Adrenal gland (tissue), 12 donors: ENCODE data around the gene HSD17B12. TPM values are rescaled to one million over a fixed set of nuclear protein-coding genes. Genes with fewer than 3 reads are reported as not detected.

Experiments used
- DNase-seq, 7 donors: peaks; one replicate each; pipeline ENCODE4 v3.0.0-alpha.2; 2019 to 2020
- H3K27ac ChIP-seq, 5 donors: fragments of 200-600 bp; sonication (generic) in 4 of 5; 1 replicate in 3 of 5; 2 replicates in 2 of 5; pipeline versions ENCODE4 v1.5.1 to v1.8.0; 2016 to 2020; ENCODE audit warnings: mild to moderate bottlenecking in 1 of 5
- H3K27me3 ChIP-seq: fragments of 200-600 bp; 2 replicates; pipeline ENCODE4 v1.8.0; 2021
- H3K36me3 ChIP-seq, 2 donors: fragments of 200-600 bp; replicated peaks in 1 of 2; 1 replicate in 1 of 2; 2 replicates in 1 of 2; pipeline versions ENCODE4 v1.5.1 to v1.8.0; 2018 to 2022
- H3K4me1 ChIP-seq, 2 donors: fragments of 200-600 bp; replicated peaks in 1 of 2; 1 replicate in 1 of 2; 2 replicates in 1 of 2; pipeline versions ENCODE4 v1.5.1 to v1.8.0; 2018 to 2021
- H3K4me3 ChIP-seq, 4 donors: fragments of 200-600 bp; sonication (generic) in 3 of 4; one replicate each; pipeline ENCODE4 v1.5.1; 2016 to 2018
- H3K9me3 ChIP-seq, 3 donors: fragments of 200-600 bp; sonication (generic) in 1 of 3; replicated peaks in 1 of 3; 1 replicate in 2 of 3; 2 replicates in 1 of 3; pipeline versions ENCODE4 v1.5.1 to v1.8.0; 2016 to 2021
- POLR2A ChIP-seq, 2 donors: fragments of 450-650 bp; IDR thresholded peaks; one replicate each; pipeline ENCODE4 v1.6.1; 2017; ENCODE audit warnings: antibody characterized with exemption in 2 of 2, mild to moderate bottlenecking in 2 of 2, moderate library complexity in 1 of 2
- WGBS, 4 donors: extraction: QIAGEN DNeasy Blood & Tissue Kit in 2 of 4; methylation state at CpG; one replicate each; pipeline versions ENCODE4 v1.1.5 to v1.1.7; 2013 to 2017; 5-methylcytosine and 5-hydroxymethylcytosine counted together
- intact Hi-C, 2 donors: fragments of 100-400 bp; cut with DNase I; formaldehyde crosslinking; loops; one replicate each; pipeline versions ENCODE4 v1.14.1 to v1.15.0; 2022 to 2023
- polyA plus RNA-seq, 3 donors: library from polyadenylated mRNA; stranded (reverse); fragments of 200-250 nt in 2 of 3; fragments of 350-450 nt in 1 of 3; fragmentation: Illumina TruSeq in 1 of 3; extraction: RNeasy Lipid Tissue Mini Kit (QIAGEN cat#74804) in 1 of 3; gene quantifications; one replicate each; pipeline ENCODE4 v1.2.3, GENCODE V29; 2013 to 2014
- total RNA-seq, 9 donors: library from RNA; depleted of rRNA in 4 of 9; stranded (reverse); fragments of >200 nt in 4 of 9; fragments of 120-200 nt in 1 of 9; fragmentation: NEBNext Ultra II Directional in 1 of 9; extraction: Animal tissue kit (Norgen Biotek cat#: 25700) in 1 of 9; gene quantifications; one replicate each; pipeline versions ENCODE4 v1.1.0 to v1.2.4, GENCODE V29; 2013 to 2023
- TF ChIP-seq, protein P1 (sequence below), 6 experiments: fragments of 450-650 bp in 4 of 6; fragments of 200-600 bp in 2 of 6; sonication (generic) in 1 of 6; IDR thresholded peaks; 1 replicate in 5 of 6; 2 replicates in 1 of 6; pipeline versions ENCODE4 v1.5.1 to v1.8.0; 2016 to 2021; ENCODE audit warnings: antibody characterized with exemption in 6 of 6, mild to moderate bottlenecking in 2 of 6, moderate library complexity in 1 of 6
- donor health status: healthy with polysubstance abuse.
- donor health status: Bipolar disorder and iron deficiency.
- donor health status: DM: yes; HTN: yes; CAD: no.
- donor health status: DM: no; HTN: no; CAD: no.
- donor health status: DM: no; HTN: no; CAD: no.
- donor health status: DM: yes; HTN: yes; CAD: no.

The HSD17B12 gene
- total and polyA plus RNA-seq, 12 donors = 37.1 to 342 (median 94.6) TPM

DNA sequence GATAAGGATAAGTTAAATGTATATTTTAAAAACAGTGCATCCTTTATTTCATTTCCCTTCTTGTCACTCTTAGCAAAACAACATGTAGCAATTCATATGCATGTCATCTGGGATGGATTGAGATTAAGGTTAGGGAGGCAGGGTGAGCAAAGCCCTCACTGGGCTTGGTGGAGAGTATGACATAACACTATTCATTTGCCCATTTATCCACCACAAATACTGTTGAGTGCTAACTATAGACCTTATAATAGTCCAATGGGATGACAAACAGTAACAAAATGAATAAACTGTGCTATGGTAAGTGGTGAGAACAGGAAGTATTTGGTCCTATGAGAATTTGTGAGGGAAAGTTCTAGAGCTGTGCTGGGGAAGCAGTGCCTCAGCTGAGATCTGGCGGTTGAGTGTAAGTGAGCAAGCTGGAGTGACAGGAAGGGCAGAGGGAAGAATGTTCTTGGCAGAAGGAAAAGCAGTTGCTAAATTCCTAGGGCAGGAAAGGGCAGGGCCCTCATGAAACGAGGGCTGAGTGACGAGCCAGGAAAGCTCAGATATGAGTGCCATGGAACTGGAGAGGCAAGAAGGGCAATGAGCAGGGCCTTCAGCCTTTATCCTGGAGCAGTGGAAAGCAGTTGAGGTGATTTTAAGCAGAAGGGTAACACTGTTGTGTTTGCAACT is 6.7 kb downstream of the HSD17B12 start:
- DNase-seq = peak; percentile 23 to 72 (median 41)
- no peak overlapping the region for H3K4me3 ChIP-seq
- H3K4me1 ChIP-seq = peaks cover 0 to 53% of the 10 kb centered on the region in 2 donors
- H3K36me3 ChIP-seq = peaks cover 0 to 8% of the 10 kb centered on the region in 2 donors
- H3K27me3 ChIP-seq = no peaks in the 10 kb centered on the region
- intact Hi-C loops = no loop called here
- peak overlapping the region in 3 of 5 donors; percentile 4 to 80 (median 69) for H3K27ac ChIP-seq
- TF ChIP-seq, protein P1, sequence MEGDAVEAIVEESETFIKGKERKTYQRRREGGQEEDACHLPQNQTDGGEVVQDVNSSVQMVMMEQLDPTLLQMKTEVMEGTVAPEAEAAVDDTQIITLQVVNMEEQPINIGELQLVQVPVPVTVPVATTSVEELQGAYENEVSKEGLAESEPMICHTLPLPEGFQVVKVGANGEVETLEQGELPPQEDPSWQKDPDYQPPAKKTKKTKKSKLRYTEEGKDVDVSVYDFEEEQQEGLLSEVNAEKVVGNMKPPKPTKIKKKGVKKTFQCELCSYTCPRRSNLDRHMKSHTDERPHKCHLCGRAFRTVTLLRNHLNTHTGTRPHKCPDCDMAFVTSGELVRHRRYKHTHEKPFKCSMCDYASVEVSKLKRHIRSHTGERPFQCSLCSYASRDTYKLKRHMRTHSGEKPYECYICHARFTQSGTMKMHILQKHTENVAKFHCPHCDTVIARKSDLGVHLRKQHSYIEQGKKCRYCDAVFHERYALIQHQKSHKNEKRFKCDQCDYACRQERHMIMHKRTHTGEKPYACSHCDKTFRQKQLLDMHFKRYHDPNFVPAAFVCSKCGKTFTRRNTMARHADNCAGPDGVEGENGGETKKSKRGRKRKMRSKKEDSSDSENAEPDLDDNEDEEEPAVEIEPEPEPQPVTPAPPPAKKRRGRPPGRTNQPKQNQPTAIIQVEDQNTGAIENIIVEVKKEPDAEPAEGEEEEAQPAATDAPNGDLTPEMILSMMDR (IDR thresholded peaks at IDR 0.05) = no peak
- TF ChIP-seq POLR2A (IDR thresholded peaks at IDR 0.05) = peak in 1 of 2 donors; percentile 5
- H3K9me3 ChIP-seq = no peaks in the 10 kb centered on the region
- 36 to 53% (median 42%) methylated on average over 3 of the region's 3 CpGs for WGBS, 4 donors

- TF ChIP-seq, protein P1 (IDR thresholded peaks at IDR 0.05) = no peak
- no peaks in the 10 kb centered on the region for H3K9me3 ChIP-seq
- H3K27ac ChIP-seq = peak overlapping the region in 1 of 5 donors; percentile 13
- DNase-seq = no peak
- WGBS, 4 donors = 68 to 80% (median 74%) methylated on average over 4 of the region's 4 CpGs
- peaks cover 0 to 56% of the 10 kb centered on the region in 2 donors for H3K4me1 ChIP-seq
- H3K27me3 ChIP-seq = no peaks in the 10 kb centered on the region
- peaks cover 0 to 8% of the 10 kb centered on the region in 2 donors for H3K36me3 ChIP-seq
- intact Hi-C loops = no loop called here
- no peak overlapping the region for H3K4me3 ChIP-seq
Observed at GRCh38 chr11:43688394-43688793, 7.9 kb downstream of the HSD17B12 start.

DNA sequence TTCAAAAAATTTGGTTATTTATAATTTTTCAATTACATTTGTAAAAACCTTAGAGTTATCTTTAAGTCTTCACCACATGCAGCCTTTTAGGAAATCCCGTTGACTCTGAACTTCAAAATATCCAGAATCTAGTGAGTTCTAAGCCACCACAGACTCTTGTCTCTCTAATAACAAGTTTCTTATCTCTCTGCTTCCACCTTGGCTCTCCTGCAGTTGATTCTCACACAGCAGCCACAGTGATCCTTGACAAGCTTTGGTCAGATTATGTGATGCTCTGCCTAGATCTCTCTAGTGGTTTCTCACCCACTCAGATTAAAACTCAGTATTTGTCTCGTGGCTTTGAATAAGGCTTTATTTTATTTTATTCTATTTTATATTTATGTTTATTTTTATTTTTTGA is 8.6 kb downstream of the HSD17B12 start:
- Histone ChIP-seq H3K27ac (no peak overlapping the region), H3K9me3 (no peaks in the 10 kb centered on the region), H3K4me1 (peaks cover 0 to 51% of the 10 kb centered on the region in 2 donors), H3K27me3 (no peaks in the 10 kb centered on the region), H3K36me3 (peaks cover 0 to 2% of the 10 kb centered on the region in 2 donors), H3K4me3 (no peak overlapping the region)
- WGBS, 4 donors = 80 to 97% (median 84%) methylated on average over 2 of the region's 2 CpGs
- intact Hi-C loops = no loop called here
- no peak for DNase-seq
- TF ChIP-seq, protein P1 (IDR thresholded peaks at IDR 0.05) = no peak
- TF ChIP-seq POLR2A (IDR thresholded peaks at IDR 0.05) = no peak

DNA sequence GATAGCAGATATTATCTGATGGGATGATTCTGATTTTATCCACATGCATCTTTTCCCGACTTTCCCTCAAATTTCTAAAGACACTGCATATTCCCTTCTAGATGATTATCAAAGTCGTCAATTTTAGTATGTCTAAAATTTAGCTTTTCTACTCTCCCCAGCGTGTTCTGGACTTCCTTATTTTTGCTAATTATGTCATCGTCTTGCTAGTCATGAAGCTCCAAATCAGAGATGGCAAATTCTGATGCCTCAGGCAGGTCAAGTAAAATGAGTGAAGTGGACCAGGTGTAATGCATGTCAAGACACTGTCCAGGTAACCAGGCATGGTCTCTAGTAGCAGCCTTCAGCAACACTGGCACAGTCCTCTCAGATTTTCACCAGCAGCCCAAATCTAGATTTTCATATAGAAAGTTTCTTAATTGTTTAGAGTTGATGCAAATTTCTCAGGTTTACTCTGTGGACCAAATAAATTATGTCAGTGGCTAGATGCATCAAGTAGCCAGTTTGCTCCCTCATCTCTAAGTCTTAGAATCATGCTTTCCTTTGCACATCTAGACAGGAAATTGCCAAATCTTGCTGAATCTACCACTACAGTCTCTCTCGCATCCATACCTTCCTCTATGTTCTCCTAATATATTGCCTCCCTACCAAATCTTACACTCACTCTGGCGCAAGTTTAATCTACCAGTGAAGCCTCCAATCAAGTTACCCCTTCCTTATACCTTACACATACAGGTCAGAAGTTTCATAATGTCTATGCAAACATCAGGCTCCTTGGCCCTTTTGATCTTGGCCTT is 10.6 kb downstream of the HSD17B12 start:
- H3K36me3 ChIP-seq = no peaks in the 10 kb centered on the region
- no peaks in the 10 kb centered on the region for H3K9me3 ChIP-seq
- intact Hi-C loops = no loop called here
- H3K4me1 ChIP-seq = peaks cover 0 to 34% of the 10 kb centered on the region in 2 donors
- H3K27me3 ChIP-seq = no peaks in the 10 kb centered on the region
- 83 to 87% (median 84%) methylated on average over 6 of the region's 6 CpGs for WGBS, 4 donors
- no peak overlapping the region for H3K27ac ChIP-seq
- no peak overlapping the region for H3K4me3 ChIP-seq
- no peak for TF ChIP-seq POLR2A (IDR thresholded peaks at IDR 0.05)
- TF ChIP-seq, protein P1 (IDR thresholded peaks at IDR 0.05) = no peak
- DNase-seq = no peak
